Stimulated activated CD4-positive, alpha-beta T cell treated with anti-CD3 and anti-CD28 coated beads, Interleukin-4, amount 100 ng/mL, for 4 hours (primary cell): ENCODE data around the gene TRIM8.

ENCODE experiments used
- DNase-seq, 2 experiments: peaks; one replicate each; pipeline ENCODE4 v3.0.0-alpha.2; 2020

The TRIM8 gene, protein sequence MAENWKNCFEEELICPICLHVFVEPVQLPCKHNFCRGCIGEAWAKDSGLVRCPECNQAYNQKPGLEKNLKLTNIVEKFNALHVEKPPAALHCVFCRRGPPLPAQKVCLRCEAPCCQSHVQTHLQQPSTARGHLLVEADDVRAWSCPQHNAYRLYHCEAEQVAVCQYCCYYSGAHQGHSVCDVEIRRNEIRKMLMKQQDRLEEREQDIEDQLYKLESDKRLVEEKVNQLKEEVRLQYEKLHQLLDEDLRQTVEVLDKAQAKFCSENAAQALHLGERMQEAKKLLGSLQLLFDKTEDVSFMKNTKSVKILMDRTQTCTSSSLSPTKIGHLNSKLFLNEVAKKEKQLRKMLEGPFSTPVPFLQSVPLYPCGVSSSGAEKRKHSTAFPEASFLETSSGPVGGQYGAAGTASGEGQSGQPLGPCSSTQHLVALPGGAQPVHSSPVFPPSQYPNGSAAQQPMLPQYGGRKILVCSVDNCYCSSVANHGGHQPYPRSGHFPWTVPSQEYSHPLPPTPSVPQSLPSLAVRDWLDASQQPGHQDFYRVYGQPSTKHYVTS

DNA sequence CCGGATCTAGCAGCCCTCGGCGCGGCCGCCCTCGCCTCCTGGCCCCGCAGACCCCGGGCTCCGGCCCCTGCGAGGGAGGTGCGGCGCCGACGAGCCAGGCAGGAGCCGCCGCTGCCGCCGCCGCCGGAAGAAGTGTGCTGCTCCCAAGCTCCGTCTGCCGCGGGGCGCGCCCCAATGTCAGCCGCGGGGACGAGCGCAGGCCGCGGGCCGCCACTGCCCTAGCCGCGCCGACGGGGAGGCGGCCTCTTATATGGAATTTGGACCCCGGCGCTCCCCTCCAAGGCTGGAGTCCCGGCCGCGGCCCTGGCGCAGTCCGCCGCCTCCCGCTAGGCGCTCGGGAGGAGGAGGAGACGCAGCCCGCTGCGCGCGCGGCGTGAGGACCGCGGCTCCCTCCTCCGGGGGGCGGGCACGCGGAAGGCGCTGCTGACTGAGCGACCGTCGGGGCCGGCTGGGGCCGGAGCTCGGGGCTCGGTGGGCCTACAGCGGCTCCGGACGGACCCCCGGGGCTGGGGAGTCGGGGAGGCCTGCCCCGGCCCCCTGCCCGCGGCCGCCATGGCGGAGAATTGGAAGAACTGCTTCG lies at the start of gene TRIM8:
Gene TRIM8, plus strand, starts transcription at position 414 of the 580 bp plus-strand sequence. Its CDS starts 139 bp downstream, at position 553.
- DNase-seq = peak; percentile 51 to 63

DNA sequence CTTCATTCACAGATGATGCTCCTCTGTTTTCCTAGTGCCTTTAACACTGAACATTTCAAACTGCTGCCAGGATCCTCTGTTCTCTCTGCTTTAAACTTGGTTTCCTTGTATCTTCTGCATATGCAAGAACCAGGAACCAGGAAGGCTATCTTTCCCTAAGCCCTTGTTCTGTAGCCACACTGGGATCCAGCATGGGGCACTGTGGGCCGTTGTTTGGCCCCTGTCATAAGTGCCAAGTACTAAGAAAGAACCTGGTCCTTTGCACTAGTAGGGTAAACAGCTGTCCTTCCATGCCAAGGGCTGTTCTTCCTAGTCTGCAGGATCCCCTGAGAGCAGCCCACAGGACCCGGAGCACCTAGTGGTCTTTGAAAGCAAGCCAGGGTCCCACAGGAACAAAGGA lies 49.0 kb upstream of the TRIM8 start:
- no peak for DNase-seq

DNA sequence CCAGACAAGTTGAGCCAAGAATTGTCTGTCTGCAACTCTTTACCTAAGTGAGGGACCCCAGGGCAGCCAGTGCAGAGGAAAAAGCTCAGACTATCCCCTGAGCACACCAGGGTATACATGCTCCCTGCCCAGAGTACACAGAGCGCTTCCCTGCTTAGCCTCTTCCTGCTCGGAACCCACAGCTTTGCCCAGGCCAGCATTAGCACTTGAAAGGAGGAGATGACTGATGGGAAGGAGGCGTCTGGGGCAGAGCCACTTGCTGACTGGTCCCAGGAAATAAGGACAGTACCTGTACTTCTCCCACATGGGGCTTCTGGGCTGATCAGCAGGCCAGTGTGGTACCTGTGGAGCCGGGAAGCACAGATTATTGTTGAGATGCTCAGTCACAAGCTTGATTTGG lies 48.4 kb upstream of the TRIM8 start:
- DNase-seq = no peak

DNA sequence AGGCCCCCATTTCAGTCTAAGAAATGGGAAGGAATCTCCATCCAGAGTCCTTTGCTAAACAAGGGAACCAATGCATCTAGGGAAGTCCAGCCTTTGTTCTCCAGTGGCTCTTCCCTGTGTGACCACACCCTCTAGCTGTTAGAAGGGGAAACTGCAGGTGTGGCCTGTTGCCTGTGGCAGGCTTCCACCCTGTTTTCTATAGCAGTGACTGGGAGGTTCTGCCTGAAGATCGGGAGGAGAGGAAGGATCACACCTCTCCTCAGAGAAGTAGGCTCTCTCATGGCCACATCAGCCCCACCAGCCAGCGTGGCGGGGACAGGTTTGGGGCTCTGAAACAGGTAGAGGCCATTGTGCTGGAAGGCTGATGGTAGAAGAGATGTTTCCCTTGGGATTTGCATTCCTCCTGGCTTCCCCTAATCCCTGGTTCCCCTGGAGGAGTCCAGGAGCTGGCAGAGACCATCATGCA lies 47.7 kb upstream of the TRIM8 start:
- peak in 1 of 2 experiments; percentile 5 for DNase-seq

DNA sequence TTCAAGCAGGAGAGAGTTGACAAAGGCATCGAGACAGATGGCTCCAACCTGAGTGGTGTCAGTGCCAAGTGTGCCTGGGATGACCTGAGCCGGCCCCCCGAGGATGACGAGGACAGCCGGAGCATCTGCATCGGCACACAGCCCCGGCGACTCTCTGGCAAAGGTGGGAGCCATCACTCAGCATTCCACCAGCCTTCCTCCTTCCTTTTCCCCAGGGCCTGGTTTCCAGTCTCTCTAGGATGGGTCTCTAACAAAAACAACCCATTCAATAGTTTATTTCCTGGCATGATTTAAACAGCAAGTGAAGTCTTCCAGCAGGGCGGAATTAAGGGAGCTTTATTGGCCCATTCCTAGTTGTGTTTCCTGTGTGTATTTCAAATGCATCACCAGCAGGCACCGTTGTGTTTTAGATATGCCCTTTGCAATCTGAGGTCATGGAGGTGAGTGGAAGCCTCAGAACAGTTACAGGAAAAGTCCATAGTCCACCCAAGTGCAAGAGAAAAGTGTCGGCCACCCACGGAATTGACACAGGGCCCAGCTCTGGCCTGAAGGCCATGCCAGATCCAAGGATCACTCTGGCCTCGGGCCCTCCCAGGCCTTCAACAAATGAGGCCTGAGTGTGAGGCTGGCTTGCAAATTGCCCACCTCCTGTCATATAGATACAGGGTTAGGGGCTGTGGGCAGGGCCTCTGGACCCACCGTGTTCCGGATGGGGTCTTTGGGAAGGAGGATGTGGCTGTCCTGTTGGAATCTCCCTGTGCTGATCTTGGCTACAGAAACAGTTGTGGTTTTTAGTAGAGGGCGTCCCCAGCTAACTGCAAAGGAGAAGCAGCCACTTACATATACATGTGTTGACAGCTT lies 46.9 kb upstream of the TRIM8 start:
- DNase-seq = no peak

DNA sequence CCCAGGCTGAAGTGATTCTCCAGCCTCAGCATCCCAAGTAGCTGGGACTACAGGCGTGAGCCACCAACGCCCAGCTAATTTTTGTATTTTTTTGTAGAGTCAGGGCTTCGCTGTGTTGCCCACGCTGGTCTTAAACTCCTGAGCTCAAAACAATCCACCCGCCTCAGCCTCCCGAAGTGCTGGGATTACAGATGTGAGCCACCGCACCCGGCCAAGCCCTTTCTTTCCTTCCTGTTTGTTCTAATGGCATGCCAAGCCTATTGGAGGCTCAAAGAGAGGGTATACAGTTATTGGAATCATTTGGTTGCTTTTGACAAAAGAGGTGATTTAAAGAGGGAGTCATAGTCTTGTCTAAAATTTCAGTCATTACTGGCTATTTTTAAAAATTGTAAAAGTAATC lies 46.0 kb upstream of the TRIM8 start:
- DNase-seq = no peak

DNA sequence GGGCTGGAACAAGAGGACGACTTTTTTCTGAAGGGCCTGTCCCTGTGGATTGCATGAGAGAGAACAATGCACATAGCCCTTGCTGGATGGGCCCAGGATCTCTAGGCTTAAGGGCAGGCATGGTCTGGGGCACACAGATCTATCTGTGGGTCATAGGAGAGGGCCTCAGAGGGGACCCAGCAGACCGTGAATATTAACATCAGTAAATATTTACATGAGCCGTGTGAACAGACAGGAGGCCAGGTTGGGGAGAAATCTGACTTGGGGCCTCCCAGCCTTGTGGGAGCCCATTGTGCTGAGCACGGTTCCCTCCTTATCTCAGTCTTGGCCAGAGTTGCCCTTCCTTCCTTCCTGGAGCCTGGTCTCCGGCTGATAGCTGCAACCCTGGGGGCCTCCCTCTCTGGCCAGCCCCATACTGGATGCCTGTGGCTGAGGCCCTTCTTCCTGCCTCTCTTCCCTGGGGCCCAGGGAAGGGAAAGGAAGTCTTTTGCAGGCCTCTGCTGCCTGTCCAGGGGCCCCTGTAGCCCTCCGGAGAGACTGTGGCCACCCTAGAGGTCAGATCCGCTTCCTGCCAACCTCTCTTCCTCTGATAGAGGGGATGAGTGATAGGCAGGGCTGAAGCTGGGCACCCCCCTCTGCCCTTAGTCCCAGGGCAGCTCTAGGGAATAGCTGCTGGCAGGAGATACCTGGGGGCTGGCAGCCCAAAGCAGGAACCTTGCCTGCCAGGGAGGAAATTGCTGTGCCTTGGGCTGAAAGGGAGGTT lies 44.5 kb upstream of the TRIM8 start:
- no peak for DNase-seq

DNA sequence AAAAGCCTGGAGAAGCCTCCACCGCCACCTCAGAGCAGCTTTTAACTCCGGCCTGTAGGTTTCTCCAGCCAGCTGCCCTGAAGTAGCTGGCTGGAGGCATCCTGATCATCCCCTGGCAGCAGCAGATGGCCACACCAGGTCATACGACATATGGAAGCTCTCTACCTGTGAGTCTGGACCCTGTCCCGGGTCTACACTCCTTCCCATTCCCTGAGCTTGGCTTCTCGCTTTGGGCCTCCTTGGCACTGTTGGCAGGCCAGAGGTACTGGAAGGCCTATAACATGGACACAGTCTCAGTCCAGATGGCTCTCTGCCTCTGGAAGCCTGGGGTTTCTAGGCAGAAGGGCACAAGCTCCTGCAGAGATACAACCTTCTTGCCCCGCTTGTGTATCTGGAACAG lies 43.5 kb upstream of the TRIM8 start:
- DNase-seq = no peak

DNA sequence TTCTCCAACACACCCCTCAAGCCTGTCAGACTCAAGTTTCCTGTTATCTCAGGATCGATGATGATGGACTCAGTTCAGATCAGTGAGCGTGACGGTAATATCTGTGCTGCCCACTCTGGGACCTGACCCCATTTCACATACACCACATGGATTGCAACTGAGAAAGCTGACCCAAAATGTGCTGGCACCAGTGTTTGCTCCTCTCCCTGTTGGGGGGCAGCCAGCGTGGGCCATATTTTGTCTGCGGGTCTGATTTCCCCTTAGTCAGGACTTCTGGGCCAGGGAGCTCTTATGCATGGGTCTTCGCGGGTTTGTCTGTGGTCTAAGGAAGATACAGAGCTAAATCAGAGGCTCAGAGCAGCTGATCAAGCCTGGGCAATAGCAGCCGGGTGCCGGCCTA lies 42.6 kb upstream of the TRIM8 start:
- DNase-seq = no peak

DNA sequence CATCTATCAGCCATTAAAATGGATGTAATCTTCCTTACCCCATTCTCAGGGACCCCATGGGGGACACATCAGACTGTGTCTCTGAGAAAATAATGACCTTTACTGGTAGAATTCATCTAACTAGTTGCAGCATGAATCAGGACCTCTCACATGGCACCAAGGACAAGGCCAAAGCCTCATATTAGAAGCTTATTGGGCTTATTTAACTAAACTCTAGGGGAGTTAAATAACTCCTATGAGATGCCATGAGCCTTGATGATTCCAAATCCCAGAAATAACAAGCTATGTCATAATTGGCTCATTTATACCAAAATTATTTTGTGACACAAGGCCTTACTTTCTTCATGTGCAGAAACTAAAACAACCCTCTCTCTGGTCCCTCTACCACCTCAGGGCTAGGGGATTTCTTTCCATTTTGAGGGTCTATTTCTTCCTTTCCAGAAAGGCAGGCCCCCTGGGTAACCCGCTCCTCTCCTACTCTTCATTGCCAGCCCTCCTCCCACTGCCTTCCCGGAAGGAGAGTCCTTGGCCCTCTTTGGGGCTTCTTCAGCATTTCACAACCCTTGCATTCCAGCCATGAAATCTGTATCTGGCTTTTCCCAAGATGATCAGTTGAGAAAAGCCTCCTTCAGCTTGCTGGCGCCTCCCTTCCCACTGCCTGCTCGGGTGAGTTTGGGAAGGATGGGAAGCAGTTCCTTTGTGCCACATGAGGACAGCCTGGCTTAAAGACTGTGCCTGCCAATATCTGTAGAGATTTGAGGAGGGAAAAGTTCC lies 41.8 kb upstream of the TRIM8 start:
- DNase-seq = no peak

DNA sequence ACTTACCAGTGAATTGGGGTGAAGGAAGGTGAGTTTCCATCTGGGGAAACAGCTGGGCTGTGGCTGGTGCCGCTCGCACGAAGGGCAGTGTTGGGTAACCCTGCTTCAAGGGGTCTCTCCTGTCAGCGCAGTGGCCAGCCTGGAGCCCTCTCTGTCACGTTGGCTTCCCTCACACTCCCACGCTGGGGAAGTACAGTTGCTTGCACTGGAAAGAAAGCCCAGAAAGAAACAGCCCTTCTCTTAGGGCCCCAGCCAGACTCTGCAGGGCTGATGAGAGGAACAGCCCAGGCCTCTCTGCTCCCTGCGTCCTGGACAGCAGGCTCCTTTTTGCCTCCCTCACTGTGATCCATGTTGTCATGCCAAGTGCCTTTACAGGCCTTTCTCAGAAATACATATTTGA lies 40.3 kb upstream of the TRIM8 start:
- DNase-seq = no peak

DNA sequence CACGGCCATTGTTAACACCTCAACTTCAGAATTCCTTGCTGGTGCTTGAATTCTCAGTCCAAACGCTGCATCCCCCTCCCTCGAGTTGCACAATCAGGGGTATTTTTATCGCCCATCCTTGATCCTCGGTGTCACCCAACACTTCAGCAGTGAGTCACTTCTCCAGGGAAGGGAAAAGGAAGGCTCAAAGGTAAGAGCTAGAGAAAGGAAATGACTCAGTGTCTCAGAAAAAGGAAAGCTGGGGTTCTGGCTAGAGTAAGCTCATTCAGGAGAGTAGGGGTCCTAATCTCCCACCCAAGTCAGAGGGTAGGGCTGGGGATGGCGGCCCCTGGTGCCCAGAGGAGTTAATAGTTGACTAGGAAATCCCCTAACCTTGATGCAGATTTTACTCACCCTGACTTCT lies 39.8 kb upstream of the TRIM8 start:
- DNase-seq = no peak

DNA sequence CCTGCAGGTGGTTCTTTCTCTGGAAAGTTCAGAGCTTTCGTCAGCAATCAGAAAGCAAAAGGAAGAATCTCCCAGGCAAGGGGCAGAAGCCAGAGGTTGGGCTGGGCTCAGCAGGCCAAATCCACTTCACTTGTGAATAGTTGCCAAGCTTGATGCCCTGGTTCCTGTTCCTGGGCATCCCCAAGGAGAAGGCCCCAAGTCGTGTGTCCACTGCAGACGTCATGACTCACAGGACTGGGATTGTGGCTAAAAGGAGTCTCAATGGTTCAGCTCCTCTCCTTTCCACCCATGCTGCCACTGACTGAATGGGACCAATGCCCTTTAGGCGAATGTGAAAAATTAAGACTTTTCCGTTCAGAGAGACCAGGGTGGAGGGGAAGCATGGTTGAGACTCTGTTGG lies 38.6 kb upstream of the TRIM8 start:
- DNase-seq = no peak

DNA sequence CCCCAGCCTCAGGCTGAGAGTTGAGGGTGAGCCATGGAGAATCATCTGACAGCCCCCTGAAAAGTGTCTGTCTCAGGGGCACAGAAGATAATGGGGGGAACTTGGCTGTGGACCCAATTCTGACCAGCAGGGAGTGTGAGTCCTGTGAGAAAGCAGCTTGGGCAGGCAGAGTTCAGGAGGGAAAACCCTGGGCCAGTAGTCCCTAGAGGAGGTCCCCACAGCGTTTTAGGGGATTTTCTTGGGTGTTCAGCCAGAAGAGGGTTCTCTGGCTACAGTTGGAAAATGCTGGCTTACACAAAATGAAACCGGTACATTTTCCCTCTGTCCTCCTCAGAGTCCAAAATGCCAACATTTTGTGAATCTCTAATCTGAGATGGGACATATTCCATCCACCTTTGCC lies 35.8 kb upstream of the TRIM8 start:
- no peak for DNase-seq

DNA sequence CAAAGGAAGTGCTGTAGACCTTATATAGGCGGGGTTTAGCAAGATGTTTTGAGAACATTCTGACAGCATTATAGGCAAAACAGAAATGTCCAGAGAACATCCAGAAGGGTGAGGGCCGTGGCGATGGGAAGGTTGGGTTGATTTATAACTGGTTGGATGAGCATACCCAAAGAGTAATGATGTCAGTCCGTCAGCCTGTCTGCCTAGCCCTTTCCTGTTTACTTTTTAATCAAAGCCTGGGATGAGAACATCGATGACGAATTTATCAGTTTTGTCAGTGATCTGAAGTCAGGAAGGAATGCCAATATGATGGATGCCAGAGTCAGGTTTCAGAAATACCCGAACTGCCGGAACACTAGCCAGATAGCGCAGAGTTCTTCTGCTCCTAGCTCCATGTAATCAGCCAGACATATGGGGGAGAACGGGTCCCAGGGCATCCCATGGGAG lies 33.8 kb upstream of the TRIM8 start:
- no peak for DNase-seq

DNA sequence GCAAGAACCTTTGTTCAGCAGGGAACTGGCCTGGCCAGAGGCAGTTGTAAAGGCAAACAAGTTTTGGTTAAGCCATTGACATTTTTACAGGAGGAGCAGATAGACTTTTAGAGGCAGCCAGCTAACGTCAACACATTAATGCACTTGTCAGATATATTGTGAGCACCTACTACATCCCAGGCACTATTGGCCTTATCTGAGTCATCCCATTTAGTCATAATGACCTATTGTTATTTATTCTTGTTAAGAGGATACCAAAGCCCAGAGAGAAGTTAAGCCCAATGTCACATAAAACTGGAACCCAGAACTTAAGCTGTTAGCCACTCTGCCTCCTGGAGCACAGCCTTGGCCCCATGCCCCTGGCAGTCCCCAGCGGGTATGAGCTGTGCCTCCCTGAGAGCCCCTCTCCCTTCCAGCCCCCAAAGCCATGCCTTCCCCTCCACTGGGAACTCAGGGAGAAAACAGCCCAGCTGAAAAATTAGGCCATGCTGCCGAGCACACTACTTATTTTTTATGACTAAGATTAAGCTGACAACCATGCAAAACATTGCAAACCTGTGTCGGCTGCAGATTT lies 32.7 kb upstream of the TRIM8 start:
- no peak for DNase-seq

DNA sequence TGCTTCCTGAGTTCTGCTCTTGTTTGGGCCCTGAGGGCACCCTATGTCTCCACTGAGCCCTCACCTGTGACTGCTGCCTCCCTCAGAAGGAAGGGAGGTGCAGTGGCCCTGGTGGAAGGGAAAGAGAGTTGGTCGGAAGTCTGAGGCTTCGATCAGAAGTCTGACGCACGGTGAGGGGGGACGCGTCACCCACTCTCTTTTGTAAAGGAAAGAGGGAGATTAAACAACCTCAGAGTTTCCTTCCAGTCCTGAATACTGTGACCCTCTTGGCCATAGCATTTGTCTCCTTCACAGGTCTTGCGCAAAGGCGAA lies 31.4 kb upstream of the TRIM8 start:
- DNase-seq = peak; percentile 26 to 60

DNA sequence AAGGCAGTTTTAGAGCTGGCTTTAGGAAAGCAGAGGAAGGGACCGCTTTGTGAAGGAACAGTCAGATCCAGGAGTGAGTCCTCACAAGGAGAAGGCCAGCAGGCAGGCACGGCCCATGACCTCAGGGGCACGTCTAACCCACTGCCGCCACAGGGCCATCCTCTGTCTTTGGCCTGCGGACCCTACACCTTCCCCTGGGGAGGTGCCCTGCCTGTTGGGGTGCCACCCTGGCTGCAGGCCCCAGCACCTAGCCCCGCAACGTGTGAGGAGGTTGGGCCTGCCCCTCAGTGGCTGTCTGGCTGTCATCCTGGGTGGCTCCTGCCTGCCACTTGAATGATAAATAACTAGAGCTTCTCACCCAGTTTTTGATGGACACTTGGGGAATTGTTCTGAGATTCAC lies 31.0 kb upstream of the TRIM8 start:
- DNase-seq = no peak

DNA sequence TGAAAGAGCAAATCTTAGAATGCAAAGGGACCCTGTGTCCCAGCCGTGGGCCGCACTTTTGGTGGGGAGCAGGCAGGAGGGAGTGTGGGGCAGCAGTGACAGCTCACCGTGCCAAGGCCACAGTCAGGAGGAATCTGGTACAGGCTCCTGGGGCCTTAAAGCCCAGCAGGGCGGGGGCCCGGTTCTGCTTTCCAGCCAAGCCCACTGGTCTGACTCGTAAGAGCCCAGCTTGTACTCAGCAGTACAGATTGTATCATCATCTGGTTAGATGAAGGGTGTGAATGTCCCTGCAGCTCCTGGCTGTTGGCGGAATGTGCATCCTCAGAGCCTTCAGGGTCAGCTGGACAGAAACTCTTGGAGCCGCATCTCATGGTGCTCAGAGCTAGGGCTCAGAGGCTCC lies 30.5 kb upstream of the TRIM8 start:
- DNase-seq = no peak

DNA sequence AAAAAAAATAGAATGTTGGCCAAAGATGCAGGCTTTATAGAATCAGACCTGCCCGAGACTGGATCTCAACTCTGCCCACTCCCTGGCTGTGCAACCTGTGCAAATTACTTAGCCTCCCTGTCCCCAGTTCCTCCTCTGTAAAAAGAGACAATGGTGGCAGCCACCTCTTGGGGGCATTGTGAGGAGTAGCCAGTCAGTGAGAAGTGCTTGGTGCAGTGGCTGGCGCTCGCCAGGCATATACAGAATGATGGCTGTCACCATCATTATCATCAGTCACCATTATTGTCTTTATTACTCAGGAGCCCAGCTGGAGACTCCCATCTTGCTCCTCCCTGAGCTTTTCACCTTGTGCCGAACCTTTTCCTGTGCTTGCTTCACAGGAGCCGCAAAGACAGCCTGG lies 29.4 kb upstream of the TRIM8 start:
- DNase-seq = no peak

DNA sequence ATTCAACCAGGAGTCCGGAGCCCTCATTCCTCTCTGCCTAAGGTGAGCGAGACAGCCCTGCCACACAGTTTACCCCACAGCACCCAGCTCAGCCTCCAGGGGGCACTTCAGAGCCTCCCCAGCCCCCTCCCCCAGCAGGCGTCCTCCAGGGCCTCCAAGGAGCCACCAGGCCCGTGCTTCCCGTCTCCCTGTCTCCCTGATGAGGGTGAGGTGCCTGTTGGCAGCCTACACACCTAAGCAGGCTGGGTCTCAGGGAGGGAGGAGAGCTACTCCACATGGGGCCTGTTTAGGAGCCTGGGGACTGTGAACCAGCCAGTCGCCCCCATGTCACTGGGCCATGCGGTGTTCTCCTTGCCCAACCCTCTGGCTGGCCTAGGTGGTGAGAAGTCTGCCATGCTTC lies 28.9 kb upstream of the TRIM8 start:
- peak in 1 of 2 experiments; percentile 12 for DNase-seq
